ENCODE results near the gene FOXP1. TPM values are rescaled to one million over a fixed set of nuclear protein-coding genes. Genes with fewer than 3 reads are reported as not detected.
"Not testable (repeated sequence)": the region's sequence is repeated elsewhere in the genome, so short reads cannot be mapped to it uniquely, and the experiment has no call there.

Gene FOXP1
- total RNA-seq, 2 donors from 2014 or later, result 42.1 to 50.0 TPM

DNA sequence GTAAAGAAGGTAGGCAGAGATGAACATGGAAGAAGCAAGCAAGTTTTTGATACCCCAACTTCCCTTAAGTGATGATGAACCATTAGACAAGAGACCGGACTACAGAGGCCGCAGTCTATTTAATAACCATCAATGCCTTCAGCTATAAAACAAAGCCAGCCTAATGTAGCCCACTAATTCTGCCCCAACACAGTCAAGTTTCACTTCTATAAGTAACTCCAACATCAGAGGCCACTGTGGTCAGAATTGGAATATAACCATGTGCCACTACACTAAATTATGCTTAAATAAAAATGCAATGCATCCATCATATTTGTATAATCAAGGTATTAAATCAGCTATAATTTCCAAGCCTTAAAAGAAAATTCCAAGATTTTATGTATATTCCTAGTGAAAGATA lies 234.7 kb downstream of the FOXP1 start:
- DNase-seq, result no peak

DNA sequence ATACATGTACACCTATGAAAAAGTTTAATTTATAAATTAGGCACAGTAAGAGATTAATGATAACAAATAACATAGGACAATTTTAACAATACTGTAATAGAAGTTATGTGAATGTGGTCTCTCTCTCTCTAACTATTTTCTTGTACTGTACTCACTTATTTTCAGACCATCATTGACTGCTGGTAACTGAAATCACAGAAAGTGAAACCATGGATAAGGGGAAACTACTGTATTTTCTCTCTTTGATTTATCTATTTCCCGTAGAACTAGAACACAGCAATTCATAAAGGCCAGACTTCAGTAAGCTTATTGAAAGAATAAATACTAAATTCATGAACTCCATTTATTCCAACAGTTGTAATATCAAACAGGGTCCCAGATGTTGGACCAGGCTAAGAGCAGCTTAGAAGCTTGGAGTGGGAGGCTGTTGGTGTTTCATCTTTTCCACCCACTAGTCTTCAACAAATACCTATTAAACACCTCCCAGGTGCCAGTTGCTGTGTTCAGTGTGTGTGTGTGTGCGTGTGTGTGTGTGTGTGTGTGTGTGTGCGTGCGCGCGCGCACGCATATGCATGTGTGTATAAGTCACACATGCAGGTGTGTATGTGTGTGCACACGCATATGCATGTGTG lies 235.4 kb downstream of the FOXP1 start:
- DNase-seq (no peak), ATAC-seq (no peak)
- intact Hi-C loops (cut with DNase I), result no loop called here

More for the DNA sequence above, 234.7 kb downstream of the FOXP1 start:
- ATAC-seq, result no peak
- intact Hi-C loops (cut with DNase I), result no loop called here

DNA sequence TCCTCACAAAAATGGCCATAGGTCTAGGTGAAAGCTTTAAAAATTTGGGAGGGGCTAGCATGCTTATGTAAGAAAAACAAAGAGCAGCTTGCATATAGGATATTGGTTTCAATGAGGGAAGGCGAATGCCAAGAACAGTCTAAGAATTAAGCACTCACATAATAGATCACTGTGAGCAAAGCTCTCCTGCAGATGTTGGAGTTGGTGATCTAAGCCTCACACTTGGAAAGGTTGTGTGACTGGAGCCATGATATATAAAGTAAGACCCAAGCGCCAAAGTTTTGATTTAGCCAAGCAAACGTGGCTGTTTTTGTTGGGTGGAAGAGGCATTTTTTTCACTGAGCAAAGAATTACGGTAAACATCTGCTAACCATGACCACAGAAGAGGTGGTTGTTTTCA lies 237.5 kb downstream of the FOXP1 start:
- DNase-seq (no peak), ATAC-seq (peak in 1 of 2 donors; percentile 23)
- intact Hi-C loops (cut with DNase I), result no loop called here

DNA sequence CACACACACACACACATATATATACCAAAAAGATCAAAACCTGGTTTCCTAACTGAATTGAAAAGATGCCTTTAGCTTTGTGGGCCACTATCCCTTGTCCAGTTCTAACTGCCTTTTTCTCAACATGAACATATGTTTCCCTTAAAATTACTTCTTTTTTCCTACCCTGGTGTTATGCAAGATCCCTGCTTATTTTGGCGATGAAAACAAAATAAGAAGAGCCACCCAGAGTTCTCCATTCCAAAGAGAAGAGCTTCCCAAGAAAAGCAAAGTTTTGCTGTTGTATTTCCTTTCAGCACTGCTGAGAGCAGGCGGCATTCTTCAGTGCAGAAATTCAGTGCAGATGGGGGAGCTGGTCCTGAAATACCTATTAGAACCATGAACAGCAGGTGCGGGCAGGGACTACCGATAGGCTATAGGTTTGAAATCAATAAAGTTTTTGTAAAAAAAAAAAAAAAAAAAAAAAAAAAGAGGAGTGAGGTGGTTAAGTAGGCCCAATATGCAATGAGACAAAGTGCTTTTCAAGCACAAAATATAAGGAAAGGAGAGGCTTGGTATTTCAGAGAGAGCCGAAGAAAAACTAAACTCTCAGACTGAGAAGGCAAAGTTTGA lies 238.0 kb downstream of the FOXP1 start:
- intact Hi-C loops (cut with DNase I), result no loop called here
- peak; percentile 57 to 83 for ATAC-seq
- DNase-seq, result peak; percentile 26

DNA sequence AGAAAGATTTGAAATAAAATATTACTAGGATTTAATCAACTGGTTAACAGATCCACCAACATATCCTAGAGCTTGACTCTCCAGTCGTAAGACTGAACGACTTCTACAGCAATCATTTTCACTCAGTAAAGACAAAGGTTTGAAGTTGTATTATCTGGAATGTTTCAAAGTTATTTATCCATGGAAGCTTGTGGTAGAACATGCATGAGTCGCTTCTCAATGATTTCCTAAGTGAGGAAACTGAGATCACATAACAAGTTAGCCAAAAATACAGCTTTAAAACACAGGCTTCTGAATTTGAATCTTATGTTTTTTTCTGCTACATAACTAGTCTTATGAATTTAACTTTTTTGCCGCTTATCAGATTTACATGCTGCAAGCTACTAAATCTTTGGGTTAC lies 241.8 kb downstream of the FOXP1 start:
- intact Hi-C loops (cut with DNase I), result no loop called here
- no peak for ATAC-seq
- DNase-seq, result no peak

DNA sequence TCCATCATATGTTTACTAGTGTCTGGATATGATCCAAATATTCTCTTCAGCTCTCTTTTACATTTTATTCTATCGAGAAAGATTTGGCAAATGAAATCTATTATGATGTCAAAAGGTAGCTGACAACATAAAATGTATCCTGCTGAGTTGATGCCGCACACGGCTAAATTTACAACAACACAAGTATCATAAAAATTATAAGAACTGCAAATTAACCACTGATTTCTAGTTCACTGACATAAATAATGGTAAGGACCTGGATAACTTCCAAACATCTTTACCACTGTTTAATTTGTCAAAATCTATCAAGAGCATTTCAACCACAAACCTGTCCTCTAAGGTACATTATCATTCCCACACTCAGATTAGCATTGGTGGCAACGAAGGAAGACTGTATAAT lies 244.5 kb downstream of the FOXP1 start:
- no peak for ATAC-seq
- intact Hi-C loops (cut with DNase I), result no loop called here
- DNase-seq, result no peak

DNA sequence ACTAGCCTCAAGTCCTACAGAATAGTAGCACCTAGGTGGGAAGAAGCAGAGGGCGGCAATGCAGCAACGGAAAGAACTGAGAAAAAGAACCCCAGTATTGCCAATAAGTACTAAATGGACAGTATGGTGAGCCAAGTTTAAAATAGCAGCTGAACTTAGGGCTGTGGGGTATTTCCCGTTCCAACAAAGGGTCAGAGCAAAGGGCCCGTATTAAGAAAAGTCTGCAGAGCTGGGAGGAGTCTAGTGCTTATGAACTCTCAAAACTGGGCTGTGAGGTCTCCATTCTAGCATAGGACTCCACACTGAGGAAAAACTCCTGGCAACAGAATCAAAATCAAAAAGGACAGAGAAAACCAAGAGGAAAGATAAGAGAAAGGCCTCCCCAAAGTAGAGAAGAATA lies 250.7 kb downstream of the FOXP1 start:
- ATAC-seq (no peak), DNase-seq (no peak)
- intact Hi-C loops (cut with DNase I), result no loop called here

DNA sequence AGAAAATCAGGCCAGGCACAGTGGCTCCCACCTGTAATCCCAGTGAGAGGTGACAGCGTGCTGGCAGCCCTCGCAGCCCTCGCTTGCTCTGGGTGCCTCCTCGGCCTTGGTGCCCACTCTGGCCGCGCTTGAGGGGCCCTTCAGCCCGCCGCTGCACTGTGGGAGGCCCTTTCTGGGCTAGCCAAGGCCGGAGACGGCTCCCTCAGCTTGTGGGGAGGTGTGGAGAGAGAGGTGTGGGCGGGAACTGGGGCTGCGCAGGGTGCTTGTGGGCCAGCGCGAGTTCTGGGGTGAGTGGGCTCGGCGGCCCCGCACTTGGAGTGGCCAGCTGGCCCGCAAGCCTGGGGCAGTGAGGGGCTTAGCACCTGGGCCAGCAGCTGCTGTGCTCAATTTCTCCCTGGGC lies 252.6 kb downstream of the FOXP1 start:
- no peak for DNase-seq
- no peak for ATAC-seq
- intact Hi-C loops (cut with DNase I), result no loop called here

DNA sequence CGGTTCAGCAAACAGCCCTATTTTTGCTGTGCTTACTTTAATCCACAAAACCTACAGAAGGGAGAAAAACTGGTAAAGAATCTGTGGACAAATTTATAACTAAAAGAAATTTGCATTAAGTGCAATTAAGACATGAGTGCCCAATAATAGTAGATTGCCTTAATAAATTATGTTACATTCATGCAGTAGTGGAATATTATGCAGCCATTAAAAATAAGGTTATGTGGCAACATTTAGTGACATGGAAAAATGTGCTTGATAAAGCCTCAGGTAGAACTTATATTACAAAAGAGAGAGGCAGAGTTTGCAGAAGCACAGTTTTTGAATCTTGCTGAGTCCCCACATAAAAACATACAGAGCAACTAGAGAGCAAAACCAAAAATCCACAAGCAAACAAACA lies 253.0 kb downstream of the FOXP1 start:
- ATAC-seq, result no peak
- intact Hi-C loops (cut with DNase I), result no loop called here
- DNase-seq, result no peak

DNA sequence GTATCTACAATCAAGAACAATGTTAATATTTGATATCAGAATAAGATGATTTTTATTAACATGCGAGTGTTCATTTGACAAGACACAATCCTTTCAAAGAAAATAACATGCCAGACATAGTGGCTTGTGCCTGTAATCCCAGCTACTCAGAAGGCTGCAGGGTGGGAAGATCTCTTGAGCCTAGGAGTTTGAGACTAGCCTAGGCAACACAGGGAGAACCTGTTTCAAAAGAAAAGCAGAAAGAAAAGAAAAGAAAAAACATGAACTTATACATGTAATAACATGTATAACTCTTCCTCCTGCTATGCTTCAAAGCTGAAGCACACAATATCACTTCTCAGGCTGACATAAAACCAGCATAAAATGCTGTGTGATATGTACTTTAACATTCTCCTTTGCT lies 253.7 kb downstream of the FOXP1 start:
- intact Hi-C loops (cut with DNase I), result no loop called here
- DNase-seq, result no peak
- ATAC-seq, result no peak

DNA sequence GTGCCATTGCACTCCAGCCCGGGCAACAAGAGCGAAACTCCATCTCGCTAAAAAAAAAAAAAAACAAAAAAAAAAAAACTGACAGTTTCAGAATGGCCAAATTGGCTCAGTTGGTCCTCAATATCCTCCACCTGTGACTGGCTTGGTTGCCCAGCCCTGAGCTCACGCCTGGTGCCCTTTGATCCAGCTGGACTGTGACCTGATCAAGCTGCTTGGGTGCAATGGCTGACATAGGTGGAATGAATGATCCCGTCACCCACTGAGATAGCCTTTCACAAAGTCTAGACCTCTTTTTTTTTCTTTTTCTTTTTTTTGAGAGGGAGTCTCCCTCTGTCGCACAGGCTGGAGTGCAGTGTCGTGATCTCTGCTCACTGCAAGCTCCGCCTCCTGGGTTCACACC lies 254.6 kb downstream of the FOXP1 start:
- ATAC-seq, result no peak
- intact Hi-C loops (cut with DNase I), result no loop called here

DNA sequence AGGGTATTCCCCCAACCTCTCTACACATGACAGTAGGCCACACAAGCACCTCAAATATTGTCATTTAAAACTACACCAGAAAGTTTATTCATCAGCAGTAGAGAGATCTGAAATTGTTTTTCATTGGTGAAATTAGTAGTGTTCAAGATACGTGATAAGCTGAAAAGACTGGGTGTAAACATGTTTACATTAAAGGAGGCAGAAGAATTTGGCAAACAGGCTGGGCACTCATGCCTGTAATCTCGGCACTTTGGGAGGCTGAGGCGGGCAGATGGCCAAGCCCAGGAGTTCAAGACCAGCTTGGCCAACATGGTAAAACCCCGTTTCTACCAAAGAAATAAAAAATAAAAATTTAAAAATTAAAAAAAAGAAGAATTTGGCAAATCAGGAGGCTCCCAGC lies 255.6 kb downstream of the FOXP1 start:
- intact Hi-C loops (cut with DNase I), result no loop called here
- DNase-seq (no peak), ATAC-seq (no peak)

More for the DNA sequence above, 254.6 kb downstream of the FOXP1 start:
- DNase-seq, result no peak

DNA sequence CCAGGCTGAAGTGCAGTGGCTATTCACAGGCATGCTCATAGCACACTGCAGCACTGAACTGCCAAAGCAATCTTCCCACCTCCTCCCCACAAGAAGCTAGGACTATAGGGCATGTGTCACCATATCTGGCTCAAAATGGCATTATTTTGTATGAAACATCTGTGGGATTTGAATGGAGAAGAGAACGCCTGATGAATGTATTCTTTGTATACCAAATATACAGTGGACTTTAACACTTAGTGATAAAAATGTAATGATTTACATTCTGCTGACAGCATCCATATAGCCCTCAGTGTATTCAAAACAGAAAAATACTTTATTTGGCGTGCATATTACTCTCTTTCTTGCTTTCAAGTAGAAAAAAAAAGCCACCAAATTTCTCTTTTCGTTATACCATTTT lies 257.8 kb downstream of the FOXP1 start:
- no peak for DNase-seq
- intact Hi-C loops (cut with DNase I), result no loop called here
- ATAC-seq, result no peak

DNA sequence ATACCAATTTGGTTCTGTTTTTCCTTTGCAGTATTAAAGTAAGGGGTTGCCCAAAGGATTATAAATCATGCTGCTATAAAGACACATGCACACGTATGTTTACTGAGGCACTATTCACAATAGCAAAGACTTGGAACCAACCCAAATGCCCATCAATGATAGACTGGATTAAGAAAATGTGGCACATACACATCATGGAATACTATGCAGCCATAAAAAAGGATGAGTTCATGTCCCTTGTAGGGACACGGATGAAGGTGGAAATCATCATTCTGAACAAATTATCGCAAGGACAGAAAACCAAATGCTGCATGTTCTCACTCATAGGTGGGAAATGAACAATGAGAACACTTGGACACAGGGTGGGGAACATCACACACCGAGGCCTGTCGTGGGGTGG lies 259.3 kb downstream of the FOXP1 start:
- DNase-seq; intact Hi-C loops (cut with DNase I); ATAC-seq: not testable (repeated sequence)

DNA sequence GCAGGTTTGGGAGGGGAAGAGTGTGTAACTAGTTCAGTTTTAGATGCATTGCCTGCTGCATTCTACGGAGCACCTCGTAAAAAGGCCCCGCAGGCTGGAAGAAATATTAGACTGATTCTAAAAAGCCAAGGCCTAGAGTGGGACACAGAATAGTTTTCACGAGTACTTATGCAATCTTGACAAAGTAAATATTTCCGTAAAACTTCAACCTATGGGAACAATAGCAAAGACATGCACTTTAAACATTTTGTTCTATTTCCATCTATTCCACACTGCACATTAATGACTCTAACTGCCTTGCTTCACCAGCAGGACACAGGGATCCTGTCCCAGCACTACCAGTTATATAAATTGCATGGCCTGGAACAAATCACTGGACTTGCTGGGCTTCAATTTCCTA lies 260.0 kb downstream of the FOXP1 start:
- intact Hi-C loops (cut with DNase I), result no loop called here
- DNase-seq (no peak), ATAC-seq (no peak)

DNA sequence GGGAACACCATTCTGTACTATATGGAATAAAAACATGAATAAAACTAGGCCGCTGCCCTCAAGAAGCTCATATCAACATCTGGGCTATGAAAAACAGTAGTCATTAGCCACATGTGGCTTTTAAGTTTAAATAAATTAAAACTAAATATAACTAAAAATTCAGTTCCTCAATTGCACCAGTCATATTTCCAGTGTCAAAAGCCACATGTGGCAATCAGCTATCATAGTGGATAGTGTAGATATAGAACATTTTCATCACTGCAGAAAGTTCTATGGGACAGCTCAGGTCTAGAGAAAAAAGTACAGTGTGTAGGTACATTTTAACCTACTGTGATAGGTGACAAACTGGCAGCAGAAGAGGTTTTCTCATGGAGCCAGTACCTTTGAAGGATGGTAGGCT lies 261.4 kb downstream of the FOXP1 start:
- intact Hi-C loops (cut with DNase I), result no loop called here
- ATAC-seq (no peak), DNase-seq (no peak)

DNA sequence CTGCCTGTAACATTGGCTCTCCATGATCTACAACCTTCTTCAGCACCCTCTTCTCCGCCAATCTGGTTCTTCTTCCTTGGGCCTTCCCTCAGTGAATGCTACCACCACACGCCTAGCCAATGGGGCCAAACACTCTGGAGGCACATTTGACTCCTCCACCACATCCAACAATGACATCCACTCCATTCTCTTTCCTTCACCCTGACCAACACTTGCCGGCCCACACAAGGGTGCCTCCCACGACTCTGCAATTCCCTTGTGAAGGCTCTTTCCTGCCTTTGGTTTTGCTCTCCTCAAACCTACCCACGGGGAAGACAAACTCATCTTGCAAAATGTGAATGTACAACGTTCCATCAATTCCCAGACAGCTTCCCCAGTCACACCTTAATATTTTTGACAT lies 263.8 kb downstream of the FOXP1 start:
- no peak for DNase-seq
- intact Hi-C loops (cut with DNase I), result no loop called here
- ATAC-seq, result no peak

DNA sequence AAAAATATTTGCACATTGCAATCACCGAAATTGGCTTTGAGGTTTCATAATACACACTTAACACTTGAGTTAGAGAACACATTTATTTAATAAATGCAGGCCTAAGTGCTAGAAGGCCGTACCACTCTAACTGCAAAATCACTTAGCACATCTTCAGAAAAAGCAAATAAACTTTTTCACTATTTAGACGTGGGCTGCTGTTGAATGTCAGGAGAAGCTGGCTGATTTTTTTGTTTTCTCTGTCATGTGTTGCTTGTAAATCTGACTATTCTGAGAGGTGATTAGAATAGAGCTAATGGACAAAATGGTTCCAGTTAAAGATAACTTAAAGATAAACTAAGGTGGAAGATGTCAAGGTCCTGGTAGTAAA lies 265.1 kb downstream of the FOXP1 start:
- intact Hi-C loops (cut with DNase I), result no loop called here
- ATAC-seq (no peak), DNase-seq (no peak)

DNA sequence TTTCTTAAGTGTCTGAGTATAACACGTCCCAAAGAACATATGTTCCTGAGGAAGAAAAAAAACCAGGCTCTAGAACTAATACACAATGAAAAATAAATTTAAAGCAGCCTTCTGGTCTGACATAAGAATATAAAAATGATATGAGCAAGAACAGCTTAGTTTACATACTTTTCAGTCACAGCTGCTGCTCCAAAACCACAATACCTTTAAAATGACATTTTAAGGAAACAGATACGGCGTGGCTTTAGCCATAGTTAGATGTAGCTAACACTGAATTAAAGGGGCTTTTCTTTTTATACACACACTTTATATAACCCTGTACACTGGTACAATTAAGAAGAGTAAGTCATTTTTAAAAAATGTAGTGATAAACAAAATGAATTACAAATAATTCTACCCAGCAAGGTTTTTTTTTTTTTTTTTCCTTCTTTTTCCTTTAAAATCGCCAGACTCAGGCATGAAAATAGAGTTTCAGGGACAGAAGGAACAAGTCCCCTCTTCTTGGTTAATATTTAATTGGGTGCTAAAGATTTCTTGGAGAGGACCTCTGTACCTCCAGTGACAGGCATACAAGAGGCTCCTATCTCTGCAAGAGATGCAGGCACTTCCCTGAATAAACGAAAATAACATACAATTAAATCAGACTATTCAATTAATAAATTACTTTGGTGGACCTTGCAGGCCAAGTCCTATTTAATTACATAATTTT lies 265.6 kb downstream of the FOXP1 start:
- ATAC-seq, result no peak
- intact Hi-C loops (cut with DNase I), result no loop called here
- DNase-seq, result no peak

DNA sequence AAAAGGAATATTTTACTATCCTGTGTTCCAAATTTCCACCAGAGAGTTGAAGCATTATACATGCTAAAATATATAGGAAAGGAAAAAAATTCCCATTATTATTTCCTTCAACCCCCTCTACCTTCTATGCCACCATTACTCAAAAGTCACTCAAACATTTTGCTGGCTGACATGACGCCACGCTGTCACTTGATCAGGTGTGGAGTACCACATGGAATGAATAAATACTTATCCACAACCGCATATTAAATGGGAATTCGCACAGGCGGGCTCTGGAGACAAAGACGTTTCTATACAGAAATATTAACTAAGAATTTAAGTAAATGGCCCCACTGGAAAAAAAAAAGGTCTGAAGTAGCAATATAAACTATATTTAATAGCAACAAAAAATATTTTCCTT lies 266.4 kb downstream of the FOXP1 start:
- no peak for DNase-seq
- intact Hi-C loops (cut with DNase I), result no loop called here
- no peak for ATAC-seq

Measured in left cardiac atrium (tissue), 4 donors.